Thoracic aorta (tissue), 2 donors: ENCODE results near the gene ADCY2. TPM values are rescaled to one million over a fixed set of nuclear protein-coding genes. Genes with fewer than 3 reads are reported as not detected.

Source experiments
- ATAC-seq: fragments of 150-250 bp; one replicate; pipeline ENCODE4 v1.8.0; 2017; ENCODE audit warnings: low read depth; ENCODE audit not compliant: insufficient number of reproducible peaks, low FRiP score
- DNase-seq: peaks from one replicate; pipeline ENCODE4 v3.0.0-alpha.2; 2020; ENCODE audit warnings: low spot score
- H3K27ac ChIP-seq, 2 donors: fragments of 200-600 bp; sonication (generic); 1 replicate in 1 of 2; 2 replicates in 1 of 2; pipeline ENCODE4 v1.5.1; 2016; ENCODE audit warnings: mild to moderate bottlenecking in 2 of 2, moderate library complexity in 2 of 2
- H3K27me3 ChIP-seq: fragments of 200-600 bp; sonication (generic); replicated peaks from 2 replicates; pipeline ENCODE4 v1.6.0; 2016; ENCODE audit warnings: mild to moderate bottlenecking; ENCODE audit not compliant: insufficient read depth
- H3K36me3 ChIP-seq: fragments of 200-600 bp; sonication (generic); one replicate; pipeline ENCODE4 v1.5.1; 2016
- H3K4me1 ChIP-seq, 2 donors: fragments of 200-600 bp; sonication (generic); 1 replicate in 1 of 2; 2 replicates in 1 of 2; pipeline versions ENCODE4 v1.5.1 to v1.6.0; 2016; ENCODE audit warnings: low read depth in 2 of 2, mild to moderate bottlenecking in 1 of 2; ENCODE audit not compliant: control insufficient read depth in 1 of 2
- H3K4me3 ChIP-seq: fragments of 200-600 bp; sonication (generic); 2 replicates; pipeline ENCODE4 v1.5.1; 2016; ENCODE audit warnings: mild to moderate bottlenecking
- H3K9me3 ChIP-seq: fragments of 200-600 bp; sonication (generic); 2 replicates; pipeline ENCODE4 v1.5.1; 2016
- total RNA-seq, 2 donors: library from RNA; depleted of rRNA; stranded (reverse); fragments of >200 nt; gene quantifications; one replicate each; pipeline versions ENCODE4 v1.1.0 to v1.2.3, GENCODE V29; 2016
- TF ChIP-seq, protein P1 (sequence below): fragments of 200-600 bp; sonication (generic); IDR thresholded peaks from one replicate; pipeline ENCODE4 v1.5.1; 2019; ENCODE audit warnings: antibody characterized with exemption

The ADCY2 gene
- total RNA-seq, 2 donors from 2014 or later = 5.0 to 14.8 TPM

DNA sequence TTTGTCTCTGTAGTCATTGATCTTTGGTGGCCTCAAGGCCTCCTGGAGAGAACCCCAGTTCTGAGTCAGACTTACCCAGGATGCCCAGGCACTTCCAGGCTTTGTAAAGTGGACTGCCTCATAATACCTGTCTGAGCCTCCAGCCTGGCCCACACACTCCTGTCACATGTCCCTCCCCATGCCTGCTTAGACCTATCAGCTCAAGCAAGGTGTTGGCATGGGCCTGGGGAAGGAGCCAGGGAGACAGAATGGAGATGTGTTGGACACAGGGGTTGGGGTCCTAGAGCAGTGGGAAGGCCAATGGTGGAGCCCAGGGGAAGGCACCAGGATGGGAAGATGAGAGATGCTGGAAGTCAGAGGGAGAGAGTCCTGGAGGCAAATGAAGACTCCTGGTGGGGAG lies 318.8 kb downstream of the ADCY2 start:
- Histone ChIP-seq H3K27ac (no peak overlapping the region), H3K36me3 (no peaks in the 10 kb centered on the region), H3K9me3 (no peaks in the 10 kb centered on the region), H3K4me3 (no peak overlapping the region), H3K27me3 (no peaks in the 10 kb centered on the region), H3K4me1 (peaks cover 0 to 4% of the 10 kb centered on the region in 2 donors)
- TF ChIP-seq, protein P1, sequence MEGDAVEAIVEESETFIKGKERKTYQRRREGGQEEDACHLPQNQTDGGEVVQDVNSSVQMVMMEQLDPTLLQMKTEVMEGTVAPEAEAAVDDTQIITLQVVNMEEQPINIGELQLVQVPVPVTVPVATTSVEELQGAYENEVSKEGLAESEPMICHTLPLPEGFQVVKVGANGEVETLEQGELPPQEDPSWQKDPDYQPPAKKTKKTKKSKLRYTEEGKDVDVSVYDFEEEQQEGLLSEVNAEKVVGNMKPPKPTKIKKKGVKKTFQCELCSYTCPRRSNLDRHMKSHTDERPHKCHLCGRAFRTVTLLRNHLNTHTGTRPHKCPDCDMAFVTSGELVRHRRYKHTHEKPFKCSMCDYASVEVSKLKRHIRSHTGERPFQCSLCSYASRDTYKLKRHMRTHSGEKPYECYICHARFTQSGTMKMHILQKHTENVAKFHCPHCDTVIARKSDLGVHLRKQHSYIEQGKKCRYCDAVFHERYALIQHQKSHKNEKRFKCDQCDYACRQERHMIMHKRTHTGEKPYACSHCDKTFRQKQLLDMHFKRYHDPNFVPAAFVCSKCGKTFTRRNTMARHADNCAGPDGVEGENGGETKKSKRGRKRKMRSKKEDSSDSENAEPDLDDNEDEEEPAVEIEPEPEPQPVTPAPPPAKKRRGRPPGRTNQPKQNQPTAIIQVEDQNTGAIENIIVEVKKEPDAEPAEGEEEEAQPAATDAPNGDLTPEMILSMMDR = no peak
- DNase-seq (no peak), ATAC-seq (no peak)

DNA sequence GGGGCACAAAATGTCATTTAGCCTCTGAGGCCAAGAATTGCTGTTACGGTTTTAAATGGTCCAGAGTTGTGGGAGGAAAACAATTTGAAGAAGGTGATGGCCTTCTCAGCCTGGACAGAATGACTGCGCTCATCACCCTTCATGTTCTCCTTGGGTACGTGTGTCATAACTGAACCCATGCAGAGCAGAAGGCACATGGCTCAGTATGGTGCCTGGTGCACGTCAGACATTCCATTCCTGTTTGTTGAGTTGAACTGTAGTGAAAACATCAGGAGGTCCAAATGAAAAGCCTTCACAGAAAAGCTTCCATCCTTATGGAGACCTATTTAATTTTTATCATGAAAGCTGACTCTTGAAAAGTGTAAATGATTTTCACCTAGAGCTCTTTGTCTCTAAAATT lies 321.8 kb downstream of the ADCY2 start:
- H3K9me3 ChIP-seq = no peaks in the 10 kb centered on the region
- peaks cover 0 to 4% of the 10 kb centered on the region in 2 donors for H3K4me1 ChIP-seq
- TF ChIP-seq, protein P1 = no peak
- no peaks in the 10 kb centered on the region for H3K36me3 ChIP-seq
- H3K27ac ChIP-seq = no peak overlapping the region
- no peaks in the 10 kb centered on the region for H3K27me3 ChIP-seq
- ATAC-seq = no peak
- no peak overlapping the region for H3K4me3 ChIP-seq
- no peak for DNase-seq

DNA sequence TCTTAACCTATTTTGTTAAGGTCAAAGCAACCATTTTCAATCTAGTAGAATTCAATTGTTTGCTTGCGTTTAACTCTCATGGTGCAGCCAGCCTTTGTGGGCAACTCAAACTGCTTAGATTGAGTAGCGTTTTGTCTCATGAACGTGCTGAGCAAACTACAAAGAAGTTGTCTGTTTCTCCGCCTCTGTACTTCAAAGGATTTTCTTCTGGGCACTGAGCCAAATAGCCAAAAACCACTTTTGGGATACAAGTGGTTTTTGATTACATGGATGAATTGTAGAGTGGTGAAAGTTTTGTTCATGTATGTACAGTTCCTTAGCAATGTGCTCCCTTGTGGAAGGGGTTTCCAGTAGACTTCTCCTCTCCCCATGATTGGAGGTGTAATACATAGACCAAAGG lies 332.1 kb downstream of the ADCY2 start:
- ATAC-seq = no peak
- H3K4me1 ChIP-seq = no peaks in the 10 kb centered on the region
- H3K36me3 ChIP-seq = no peaks in the 10 kb centered on the region
- H3K9me3 ChIP-seq = no peaks in the 10 kb centered on the region
- no peak overlapping the region for H3K27ac ChIP-seq
- H3K4me3 ChIP-seq = no peak overlapping the region
- TF ChIP-seq, protein P1 = no peak
- no peaks in the 10 kb centered on the region for H3K27me3 ChIP-seq
- DNase-seq = no peak

DNA sequence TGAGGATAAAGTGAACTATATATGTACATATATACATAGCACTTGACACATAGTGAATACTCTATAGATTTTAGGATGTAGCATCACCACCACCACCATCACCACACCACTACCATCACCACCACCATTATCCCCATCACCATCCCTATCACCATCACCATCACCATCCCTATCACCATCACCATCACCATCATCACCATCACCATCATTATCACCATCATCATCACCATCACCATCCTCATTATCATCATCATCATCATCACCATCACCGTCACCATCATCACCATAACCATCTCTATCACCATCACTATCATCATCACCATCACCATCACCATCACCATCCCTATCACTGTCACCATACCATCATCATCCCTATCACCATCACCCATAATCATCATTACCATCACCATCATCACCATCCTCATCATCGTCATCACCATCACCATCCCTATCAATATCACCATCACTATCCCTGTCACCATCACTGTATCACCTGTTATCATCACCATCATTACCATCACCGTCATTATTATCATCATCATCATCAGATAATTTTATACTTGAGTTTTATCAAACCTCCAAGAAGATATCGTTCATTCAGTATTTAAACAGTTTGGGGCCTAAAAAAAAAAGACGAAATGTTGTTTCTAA lies 345.6 kb downstream of the ADCY2 start:
- TF ChIP-seq, protein P1 = no peak
- H3K27me3 ChIP-seq = no peaks in the 10 kb centered on the region
- no peaks in the 10 kb centered on the region for H3K4me1 ChIP-seq
- H3K36me3 ChIP-seq = no peaks in the 10 kb centered on the region
- no peaks in the 10 kb centered on the region for H3K9me3 ChIP-seq
- DNase-seq (no peak), ATAC-seq (no peak)
- H3K27ac ChIP-seq = no peak overlapping the region
- H3K4me3 ChIP-seq = no peak overlapping the region

DNA sequence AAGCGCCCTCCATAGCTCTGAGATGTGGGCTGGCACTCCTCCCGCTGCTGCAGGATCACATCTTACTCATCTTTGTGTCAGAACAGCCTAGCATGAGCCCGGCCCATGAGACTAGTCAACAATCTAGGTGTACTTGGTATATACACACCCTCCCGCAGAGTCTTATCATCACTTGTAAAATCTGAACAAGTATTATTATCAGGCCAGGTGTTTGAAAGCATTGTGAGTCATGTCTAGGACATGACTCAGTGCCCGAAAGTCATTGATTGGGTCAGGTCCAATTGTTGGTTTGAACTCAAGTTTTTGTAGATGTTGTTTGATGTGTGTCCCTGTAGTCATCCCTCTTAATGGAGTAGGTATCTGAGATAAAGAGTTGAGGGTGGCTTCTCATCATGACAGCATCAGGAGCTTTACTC lies 346.3 kb downstream of the ADCY2 start:
- no peak for DNase-seq
- H3K4me3 ChIP-seq = no peak overlapping the region
- TF ChIP-seq, protein P1 = no peak
- no peaks in the 10 kb centered on the region for H3K4me1 ChIP-seq
- no peak for ATAC-seq
- H3K27ac ChIP-seq = no peak overlapping the region
- H3K9me3 ChIP-seq = no peaks in the 10 kb centered on the region
- no peaks in the 10 kb centered on the region for H3K36me3 ChIP-seq
- H3K27me3 ChIP-seq = no peaks in the 10 kb centered on the region
